Measurements from ENCODE around the gene FBL.

GRCh38 chr19:39871362-39871761 lies 25.2 kb upstream of the FBL start:
- TF ChIP-seq CTCF (IDR thresholded peaks at IDR 0.05; ENCODE audit: low read depth, low read length) (no peak), EZH2phosphoT487 (IDR thresholded peaks at IDR 0.05; ENCODE audit: low read depth) (no peak)
